Activated CD8-positive, alpha-beta memory T cell treated with anti-CD3 and anti-CD28 coated beads, Interleukin-2, amount 50 U/mL, for 4 hours (primary cell): Measurements from ENCODE around the gene GPT2.

Experiments
- DNase-seq: peaks from one replicate; pipeline ENCODE4 v3.0.0-alpha.2; 2020

GPT2 gene

GRCh38 chr16:46899443-46900143, 15.4 kb downstream of the GPT2 start:
- DNase-seq: no peak

GRCh38 chr16:46900455-46901235, 16.5 kb downstream of the GPT2 start:
- no peak for DNase-seq

GRCh38 chr16:46901709-46902108, 17.5 kb downstream of the GPT2 start:
- DNase-seq: no peak

- DNase-seq: no peak
Measured at GRCh38 chr16:46903255-46903905, 19.2 kb downstream of the GPT2 start.

GRCh38 chr16:46904471-46904870, 20.3 kb downstream of the GPT2 start:
- no peak for DNase-seq

- DNase-seq: no peak
Measured at GRCh38 chr16:46906360-46907060, 22.3 kb downstream of the GPT2 start.

DNA sequence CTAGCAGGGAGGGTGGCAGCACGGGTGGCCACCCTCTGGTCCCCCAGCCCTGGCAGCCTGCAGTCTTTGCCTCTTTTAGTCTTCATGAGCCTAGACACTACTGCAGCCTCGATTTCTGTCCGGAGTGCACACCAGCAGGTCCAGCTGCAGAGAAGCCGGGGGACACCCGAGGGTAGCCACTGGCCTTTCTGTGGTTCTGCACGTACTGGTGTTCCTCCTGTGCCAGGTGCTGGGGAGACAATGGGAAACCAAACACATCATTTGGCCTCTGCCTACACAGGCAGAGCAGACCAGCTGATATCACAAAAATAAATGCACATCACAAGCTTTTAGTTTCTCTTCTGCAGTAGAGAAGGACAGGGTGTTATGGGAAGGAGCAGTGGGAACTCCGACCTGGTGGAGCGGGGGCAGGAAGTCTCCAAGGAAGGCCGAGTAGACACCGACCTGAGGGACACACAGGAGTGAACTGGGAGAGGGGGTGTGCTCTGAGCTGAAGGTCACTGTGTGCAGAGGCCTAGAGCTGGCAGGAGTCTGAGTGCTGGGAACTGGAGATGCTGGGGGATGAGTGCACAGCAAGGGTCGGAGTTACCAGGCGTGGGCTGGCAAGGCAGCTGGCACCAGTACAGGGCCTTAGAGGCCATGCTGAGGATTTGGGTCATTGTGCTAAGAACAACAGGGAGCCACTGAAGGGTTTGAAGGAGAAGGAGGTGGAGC, 23.1 kb downstream of the GPT2 start:
- DNase-seq: no peak

DNA sequence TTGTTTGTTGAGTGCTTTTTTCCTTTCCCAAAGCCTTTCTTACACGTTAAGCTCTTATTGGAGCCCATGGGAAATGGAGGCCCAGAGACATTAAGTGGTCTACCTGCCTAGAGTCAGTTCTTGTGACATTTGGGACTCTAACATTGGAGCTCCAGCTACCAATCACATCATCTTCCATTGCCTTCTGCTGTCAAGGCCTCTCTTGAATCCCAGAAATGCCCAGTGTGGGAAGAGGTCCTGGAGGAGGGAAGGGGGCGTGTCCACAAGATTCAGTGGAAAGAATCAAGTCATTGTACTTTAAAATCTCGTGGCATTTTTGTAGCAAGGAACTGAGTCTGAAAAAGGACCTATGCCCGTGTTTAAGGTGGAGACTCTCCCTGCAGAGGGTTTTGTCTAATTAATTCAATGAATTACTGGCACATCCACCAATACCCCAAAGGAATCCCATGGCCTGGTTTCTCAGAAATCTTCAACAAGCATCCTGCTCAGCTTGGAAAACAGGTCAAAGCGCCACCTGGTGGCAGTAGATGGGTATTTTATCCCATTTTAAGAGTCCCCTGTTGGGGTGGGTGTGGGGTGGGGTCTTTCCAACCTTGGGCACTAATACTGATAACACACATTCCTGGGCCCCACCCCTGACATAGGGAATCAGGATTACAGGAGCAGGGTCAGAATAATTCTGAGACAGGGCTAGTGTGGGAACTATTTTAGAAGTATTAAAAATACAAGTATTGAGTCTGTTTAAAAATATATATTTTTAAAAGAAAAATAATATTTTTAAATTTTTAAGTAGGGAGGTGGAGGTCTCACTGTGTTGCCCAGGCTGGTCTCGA, 24.6 kb downstream of the GPT2 start:
- DNase-seq: peak; percentile 59

DNA sequence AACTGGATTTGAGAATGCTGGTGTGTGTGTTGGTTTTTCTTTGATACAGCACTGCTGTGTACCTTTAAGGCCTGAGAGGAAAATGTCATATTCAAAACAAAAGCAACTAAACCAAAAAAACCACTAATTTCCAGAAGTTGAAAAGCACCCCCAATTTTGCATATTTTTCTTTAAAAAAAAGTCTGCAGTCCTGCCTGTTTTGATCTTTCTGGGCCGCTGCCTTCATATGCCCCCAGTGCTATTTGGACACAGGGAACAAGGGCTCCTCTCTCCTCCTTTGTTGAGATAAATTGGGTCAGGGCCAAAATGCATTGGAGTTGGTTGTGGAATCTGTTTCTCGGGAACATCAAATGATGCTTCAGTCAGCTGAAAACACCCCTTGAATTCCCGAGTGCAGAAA, 26.9 kb downstream of the GPT2 start:
- DNase-seq: no peak

DNA sequence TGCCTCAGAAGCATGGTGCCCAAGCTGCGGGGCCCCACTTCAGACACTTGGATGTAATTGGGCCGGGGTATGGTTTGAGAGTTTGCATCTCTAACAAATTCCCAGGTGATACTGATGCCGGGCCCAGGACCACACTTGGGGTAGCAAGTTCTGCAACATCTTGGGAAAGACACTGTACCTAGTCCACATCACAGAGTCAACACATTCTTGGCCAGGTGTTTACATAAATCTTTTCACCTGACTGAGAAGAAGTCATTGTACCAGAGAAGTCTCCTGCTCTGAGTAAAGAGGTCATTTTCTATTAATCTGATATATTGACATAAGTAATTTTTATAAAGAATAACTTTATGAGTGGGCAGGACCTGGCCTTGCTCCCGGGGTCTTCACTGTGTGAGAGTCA, 27.5 kb downstream of the GPT2 start:
- no peak for DNase-seq

DNA sequence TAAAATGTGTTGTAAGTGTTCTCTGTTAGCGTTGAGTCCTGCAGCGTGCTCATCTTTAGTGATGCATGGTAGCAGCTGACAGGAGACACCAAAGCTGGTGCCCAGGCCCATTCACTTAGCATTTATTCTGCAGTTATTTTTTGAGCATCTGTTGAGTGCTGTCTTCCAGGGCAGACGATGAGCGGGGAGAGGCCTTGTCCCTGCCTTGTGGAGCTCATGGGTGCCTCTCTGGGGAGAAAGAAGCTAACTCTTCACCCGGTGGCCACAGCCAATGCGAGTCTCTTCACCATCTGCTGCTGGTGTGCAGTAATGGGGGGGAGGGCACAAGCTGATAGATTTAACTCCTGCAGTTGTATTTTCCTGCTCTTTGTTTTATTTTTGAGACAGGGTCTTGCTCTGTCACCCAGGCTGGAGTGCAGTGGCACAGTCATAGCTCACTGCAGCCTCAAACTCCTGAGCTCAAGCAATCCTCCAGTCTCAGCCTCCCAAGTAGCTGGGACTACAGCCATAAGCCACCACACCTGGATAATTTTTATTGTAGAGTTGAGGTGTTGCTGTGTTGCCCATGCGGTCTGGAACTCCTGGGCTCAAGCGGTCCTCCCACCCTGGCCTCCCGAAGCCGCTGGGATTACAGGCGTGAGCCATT, 30.5 kb downstream of the GPT2 start:
- no peak for DNase-seq

DNA sequence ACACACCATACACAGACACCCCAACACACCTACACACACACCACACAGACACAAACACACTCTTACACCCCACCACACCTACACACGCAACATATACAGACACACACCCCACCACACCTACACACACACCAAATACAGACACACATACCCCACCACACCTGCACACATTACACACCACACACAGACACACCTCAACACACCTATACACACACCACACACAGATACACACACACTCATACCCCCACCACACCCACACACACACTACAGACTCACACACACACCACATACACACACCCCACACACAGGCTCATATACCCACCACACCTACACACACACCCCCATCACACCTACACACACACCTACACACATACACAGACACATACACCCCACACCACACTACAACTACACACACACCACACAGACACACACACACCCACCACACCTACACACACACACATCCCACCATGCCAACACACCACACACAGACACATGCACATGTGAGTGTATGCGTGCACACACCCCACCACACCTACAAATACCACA, 31.4 kb downstream of the GPT2 start:
- DNase-seq: no peak

DNA sequence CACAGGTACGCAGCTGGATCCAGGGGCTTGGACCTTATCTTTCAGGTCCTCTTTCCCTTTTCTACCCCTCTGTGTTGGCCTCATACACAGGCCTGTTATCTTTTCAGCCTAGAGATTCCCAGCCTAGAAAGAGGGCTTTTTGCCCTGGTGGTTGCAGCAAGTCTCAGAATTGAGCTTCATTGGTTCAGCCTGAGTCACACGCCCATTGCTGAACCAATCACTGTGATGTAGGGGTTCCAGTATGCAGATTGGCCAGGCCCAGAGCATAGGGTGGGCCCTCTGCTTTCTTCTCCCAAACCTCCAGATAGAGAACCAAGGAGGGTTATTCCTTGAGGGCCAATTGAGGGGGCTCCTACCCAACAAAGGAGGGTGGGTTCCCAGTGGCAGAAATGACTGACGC, 32.8 kb downstream of the GPT2 start:
- no peak for DNase-seq

DNA sequence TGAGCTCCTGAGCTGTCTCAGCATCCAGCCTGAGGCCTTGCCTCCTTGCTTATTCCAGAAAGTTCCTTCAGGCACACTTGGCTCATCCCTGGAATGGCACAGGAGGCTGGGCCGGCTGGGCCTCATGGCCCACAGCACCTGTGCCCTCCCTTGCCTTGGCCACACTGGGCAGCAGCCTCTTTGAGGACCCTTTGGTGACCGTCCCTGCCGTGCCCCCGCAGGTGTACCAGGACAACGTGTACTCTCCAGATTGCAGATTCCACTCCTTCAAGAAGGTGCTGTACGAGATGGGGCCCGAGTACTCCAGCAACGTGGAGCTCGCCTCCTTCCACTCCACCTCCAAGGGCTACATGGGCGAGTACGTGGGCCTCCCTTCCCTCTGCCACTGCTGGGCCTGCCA, 34.2 kb downstream of the GPT2 start:
- no peak for DNase-seq

DNA sequence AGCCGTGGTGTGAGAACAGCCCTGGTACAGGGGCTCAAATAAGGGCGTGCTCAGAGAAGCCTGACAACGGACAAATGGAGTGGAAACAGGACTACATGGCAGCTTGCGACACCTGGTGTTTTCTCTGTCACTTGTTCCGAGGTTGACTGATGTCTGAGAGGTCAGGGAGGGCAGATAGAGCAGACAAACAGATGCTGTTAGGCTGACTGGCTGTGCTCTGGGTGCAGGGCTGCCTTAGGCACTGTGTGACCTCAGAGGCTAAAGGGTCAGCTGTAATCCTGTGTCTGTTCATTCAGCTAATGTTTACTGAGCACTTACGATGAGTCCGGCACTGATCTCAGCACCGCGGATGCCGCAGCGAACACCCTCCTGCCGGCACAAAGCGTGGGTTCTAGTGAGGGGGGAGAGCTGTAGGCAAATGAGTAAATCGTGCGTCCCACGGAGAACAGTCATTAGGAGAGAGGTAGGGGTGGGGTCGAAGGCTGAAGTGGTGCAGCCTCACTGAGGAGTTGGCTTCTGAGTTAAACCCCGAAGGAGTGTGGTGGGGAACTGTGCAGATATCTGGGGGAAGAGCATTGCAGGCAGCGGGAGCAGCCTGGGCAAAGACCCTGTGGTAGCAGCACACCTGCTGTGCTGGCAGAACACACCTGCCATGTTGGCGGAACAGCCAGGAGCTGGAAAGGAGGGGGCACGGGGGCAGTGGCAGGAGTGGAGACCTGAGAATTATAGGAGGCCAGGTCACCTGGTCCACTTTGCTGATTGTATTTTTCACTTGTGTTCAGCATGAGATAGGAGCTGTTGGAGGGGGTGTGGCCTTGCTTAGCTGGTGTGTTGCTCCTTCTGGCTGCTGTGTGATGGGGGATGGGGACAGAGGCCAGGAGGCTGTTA, 35.0 kb downstream of the GPT2 start:
- no peak for DNase-seq

GRCh38 chr16:46920402-46921068, 36.4 kb downstream of the GPT2 start:
- DNase-seq: no peak

- no peak for DNase-seq
Measured at GRCh38 chr16:46922239-46922638, 38.1 kb downstream of the GPT2 start.

DNA sequence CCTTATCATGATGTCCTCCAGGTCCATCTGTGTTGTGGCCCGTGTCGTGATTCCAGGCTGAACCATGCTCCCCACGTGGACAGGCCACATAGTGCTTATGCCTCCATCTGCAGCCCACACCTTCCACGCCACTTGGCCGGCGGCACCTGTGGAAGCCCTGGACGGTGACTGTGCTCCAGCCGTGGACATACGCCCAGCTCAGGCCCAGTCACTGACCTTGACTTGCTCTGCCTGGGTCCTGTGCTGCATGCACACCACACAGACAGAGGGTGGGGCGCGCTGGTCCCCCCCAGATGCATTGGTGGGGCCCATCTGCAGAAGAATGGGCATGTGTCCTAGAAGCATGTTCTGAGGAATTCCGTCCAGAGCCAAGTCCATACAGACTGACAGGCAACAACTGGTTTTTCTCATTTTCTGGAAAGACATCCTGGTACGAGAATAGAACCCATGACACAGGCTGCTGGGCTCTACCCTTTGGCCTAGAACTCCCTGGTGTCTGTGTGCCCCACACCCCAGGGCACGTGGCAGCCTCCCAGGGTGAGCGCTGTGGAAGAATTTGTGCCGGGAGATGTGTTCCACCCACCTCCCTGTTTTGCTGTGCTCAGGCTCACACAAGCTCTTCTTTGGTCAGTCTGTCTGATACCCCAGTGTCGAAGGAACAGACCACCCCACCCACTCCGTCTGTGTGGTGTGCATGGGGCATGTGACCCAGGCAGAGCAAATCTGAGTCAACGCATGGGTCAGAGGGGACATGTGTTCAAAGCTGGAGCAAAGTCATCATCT, 39.5 kb downstream of the GPT2 start:
- DNase-seq: no peak

DNA sequence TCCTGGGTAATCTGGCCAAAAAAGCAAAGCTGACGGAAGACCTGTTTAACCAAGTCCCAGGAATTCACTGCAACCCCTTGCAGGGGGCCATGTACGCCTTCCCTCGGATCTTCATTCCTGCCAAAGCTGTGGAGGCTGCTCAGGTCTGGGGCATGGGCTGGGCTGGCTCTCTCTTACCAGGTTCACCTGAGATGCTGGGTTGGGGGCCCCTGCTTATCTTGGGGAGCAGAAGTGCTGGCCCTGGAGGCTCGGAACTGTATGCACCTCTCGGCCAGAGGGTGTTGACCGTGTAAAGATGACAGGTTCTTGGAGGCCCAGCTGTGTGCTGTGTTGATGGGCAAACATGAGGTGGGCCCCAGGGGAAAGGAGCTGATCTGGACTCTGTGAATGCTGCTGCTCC, 40.2 kb downstream of the GPT2 start:
- DNase-seq: no peak
